Right lobe of liver (tissue), 4 donors: Measurements from ENCODE around the gene DGKH.
A peak's percentile ranks its signal among the peaks of the same experiment; 100 is the strongest.

Experiments used
- CTCF ChIP-seq, 4 donors: fragments of 200-600 bp in 3 of 4; fragments of 450-650 bp in 1 of 4; IDR thresholded peaks; one replicate each; pipeline versions ENCODE4 v1.5.1 to v1.8.0; 2016 to 2022; ENCODE audit warnings: antibody characterized with exemption in 4 of 4, mild to moderate bottlenecking in 2 of 4
- POLR2A ChIP-seq: fragments of 450-650 bp; IDR thresholded peaks from one replicate; pipeline ENCODE4 v1.6.1; 2017; ENCODE audit warnings: antibody characterized with exemption, mild to moderate bottlenecking
- donor health status: DM: no; HTN: no; CAD: no.
- donor health status: DM: no; HTN: no; CAD: no.
- donor health status: DM: no; HTN: yes; CAD: no.

- TF ChIP-seq CTCF (IDR thresholded peaks at IDR 0.05): peak; percentile 38 to 50 (median 46)
- TF ChIP-seq POLR2A: no peak
These were observed 6.8 kb upstream of the DGKH start for GRCh38 chr13:42041684-42042035.
